ENCODE measurements around the gene AFDN. TPM values are rescaled to one million over a fixed set of nuclear protein-coding genes. Genes with fewer than 3 reads are reported as not detected.

Gene AFDN
- total RNA-seq, 1 experiment from 2014 or later = 11.9 TPM

DNA sequence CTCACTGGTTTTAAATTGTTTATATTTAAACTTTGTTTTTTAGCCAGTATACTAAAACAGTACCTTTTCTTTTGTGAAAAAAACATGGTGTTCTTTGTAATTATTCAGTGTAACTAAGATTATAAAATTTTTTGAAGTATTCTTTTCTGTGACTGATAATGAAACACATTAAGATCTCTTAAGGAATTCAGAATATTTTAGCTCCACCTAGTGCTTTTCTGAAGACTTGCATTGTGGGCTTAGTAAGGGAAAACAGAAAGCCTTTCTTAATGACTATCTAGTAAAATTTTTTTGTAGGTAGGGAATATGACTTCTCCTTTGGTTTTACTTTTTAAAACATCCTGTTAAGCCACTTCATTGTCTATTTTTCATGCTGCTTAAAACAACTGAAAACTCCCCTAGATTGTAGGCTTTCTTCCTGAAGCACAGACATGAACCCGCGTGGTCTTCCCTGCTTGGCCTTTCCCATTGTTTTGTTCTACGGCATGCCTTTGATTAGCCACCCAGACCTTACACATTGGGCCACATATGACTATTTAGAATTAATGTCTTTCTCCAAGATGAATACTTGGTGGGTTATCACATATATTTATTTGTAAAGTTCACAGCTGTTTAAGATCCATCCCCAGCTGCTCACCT, 72.1 kb downstream of the AFDN start:
- DNase-seq (ENCODE audit: low spot score) = peak; percentile 53
- in situ Hi-C loops (cut with HindIII; ENCODE audit: low sequenced_read_pairs) = no loop called here

DNA sequence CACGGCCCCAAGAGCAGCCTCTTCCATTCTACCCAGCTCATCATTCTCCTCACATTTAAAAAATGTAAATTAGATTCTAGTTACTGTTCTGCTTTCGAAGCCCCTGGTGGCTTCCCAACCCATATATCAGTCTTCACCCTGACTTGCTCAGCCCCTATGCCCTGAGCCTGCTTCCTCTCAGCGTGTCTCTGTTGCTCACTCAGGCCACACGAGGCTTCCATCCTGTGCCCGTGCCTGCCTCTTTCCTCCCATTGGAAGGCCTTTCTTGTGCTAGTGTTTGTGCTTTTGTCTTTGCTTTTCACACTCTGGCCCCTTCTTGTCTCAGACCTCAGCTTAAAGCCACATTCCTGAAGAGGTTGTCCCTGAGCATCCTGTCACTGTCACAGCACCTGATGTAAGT, 78.1 kb downstream of the AFDN start:
- in situ Hi-C loops (cut with HindIII; ENCODE audit: low sequenced_read_pairs) = no loop called here
- no peak for DNase-seq (ENCODE audit: low spot score)

DNA sequence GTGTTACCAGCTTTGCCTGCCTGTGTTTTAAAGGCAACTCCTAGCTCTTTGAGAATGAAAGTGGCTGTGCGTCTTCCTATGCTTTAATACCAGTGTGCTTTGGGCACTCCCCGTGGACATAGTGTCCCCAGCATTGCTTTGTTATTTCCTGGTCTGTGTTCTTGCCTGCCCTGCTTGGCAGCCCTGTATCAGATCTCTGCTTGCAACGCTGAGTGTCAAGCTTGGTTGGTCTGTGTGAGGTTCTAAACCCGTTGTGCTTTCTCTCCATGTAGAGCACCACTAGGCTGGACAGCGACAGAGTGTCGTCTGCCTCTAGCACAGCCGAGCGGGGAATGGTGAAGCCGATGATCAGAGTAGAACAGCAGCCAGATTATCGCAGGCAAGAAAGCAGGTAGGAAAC, 80.2 kb downstream of the AFDN start:
- in situ Hi-C loops (cut with HindIII; ENCODE audit: low sequenced_read_pairs) = no loop called here
- DNase-seq (ENCODE audit: low spot score) = peak; percentile 82

DNA sequence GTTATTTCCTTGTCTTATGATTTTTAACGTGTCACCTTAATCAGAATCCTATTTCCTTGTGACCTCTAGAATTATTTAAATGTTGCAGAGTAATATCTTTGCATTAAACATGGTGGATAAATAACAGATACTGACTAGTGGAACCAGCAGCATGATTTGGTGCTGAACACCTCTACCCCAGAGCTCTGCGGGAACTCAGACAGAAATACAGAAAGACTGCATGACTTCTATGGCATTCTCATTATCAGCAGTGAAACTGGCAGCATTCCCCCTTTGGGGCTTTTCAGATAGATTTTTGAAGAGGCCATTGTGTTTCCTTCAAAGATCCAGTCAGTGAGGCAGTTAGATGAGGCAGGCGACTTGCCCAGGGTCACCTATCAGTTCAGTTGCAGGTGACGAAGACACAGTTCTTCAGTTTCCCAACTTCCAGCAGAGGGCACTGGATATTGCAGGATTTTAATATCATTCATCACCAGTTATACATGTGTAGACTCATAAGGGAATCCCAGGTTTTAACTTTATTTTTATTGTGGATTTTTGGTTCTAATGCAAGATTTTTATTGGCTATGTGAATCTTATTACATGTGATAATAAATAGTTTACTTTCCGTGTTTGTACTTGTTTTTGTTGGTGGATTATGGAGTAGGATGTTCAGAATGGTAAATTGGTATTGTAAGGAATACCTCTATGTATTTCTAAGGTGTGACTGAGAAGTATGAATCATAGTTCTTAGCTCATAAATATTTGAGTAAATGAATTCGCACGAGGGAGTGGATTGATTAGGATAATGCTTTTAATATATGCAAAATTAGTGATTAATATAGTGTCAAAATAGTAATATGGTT, 81.3 kb downstream of the AFDN start:
- in situ Hi-C loops (cut with HindIII; ENCODE audit: low sequenced_read_pairs) = no loop called here
- DNase-seq (ENCODE audit: low spot score) = peak; percentile 67

DNA sequence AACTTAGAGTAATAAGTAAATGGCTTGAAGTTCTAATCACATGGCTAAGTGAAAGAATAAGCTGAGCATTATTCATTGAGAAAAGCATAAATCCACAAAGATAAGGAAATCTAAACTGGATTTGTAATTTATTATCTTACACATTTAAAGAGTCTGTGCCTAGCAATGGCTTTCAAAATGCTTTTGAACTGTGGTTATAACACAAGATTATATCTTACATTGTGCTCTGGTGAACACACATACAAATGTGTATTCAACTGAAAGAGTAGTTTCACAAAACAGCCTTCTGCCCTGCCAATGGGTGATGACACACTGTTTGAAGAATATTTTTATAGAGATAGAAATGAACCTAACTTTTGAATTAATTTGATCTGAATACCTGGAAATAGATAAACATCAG, 83.3 kb downstream of the AFDN start:
- in situ Hi-C loops (cut with HindIII; ENCODE audit: low sequenced_read_pairs) = no loop called here
- DNase-seq (ENCODE audit: low spot score) = no peak

DNA sequence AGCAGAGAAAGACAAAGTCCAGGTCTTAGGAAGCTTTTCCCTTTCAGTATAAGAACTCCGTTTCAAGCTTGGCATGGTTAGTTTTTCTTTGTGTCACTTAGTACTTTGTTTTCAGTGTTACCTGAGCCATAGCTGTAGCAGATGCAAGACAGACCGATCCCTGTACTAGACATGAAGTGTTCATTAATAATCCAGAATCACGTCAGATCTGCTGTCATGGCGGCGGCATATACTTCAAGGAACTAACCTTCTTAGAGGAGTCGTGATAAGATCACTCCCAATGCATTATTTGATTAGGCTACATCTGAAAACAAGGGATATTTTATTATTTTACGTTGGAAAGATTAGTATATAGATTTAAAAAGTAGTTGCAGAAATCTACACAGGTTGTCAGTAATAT, 83.9 kb downstream of the AFDN start:
- in situ Hi-C loops (cut with HindIII; ENCODE audit: low sequenced_read_pairs) = no loop called here
- no peak for DNase-seq (ENCODE audit: low spot score)

DNA sequence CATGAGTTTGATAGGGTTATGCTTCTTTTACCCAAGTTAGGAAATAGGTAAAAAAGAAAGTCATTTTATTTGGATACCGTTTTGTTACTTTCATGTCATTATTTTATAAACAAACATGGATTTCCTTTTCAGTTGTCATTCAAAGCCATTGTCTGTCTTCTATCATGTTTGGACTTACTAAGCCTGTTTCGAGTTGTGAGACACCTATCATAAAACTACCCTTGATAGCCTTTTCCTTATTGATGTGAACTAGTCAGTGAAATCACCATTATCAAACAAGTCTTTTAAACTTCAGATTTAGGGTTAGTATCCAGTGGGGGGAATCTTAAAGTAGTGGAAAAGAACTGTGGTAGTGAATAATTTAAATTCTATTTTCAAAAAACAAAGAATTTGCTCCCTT, 85.8 kb downstream of the AFDN start:
- in situ Hi-C loops (cut with HindIII; ENCODE audit: low sequenced_read_pairs) = no loop called here
- DNase-seq (ENCODE audit: low spot score) = no peak

DNA sequence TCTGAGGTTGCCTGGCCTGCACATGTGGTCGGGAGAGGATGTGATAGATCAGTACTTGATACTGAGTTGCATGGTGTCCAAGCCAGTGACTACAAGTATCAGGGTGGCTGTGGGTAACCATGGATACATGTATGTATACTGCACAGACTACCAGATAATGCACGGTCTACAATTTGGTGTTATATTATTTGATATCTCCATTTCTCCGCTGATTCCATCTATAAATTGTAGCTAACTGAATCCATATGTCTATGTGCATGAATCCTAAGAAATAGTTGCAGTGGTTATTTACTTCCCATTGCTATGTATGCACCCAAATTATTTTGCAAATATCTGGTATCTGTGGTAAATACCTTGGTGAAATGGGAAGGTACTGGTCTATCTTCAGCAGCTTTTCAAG, 87.0 kb downstream of the AFDN start:
- no peak for DNase-seq (ENCODE audit: low spot score)
- in situ Hi-C loops (cut with HindIII; ENCODE audit: low sequenced_read_pairs) = no loop called here

DNA sequence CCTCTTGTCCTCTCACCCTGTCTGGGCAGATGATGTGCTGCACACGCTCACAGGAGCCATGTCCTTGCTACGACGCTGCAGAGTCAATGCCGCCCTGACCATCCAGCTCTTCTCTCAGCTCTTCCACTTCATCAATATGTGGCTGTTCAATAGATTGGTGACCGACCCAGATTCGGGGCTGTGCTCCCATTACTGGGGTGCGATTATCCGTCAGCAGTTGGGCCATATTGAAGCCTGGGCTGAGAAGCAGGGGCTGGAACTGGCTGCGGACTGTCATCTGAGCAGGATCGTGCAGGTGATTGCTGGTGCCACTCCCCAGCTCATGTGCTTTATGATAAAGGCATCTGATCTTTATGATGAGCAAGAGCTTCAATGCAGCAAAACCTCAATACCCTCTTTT, 88.4 kb downstream of the AFDN start:
- in situ Hi-C loops (cut with HindIII; ENCODE audit: low sequenced_read_pairs) = no loop called here
- DNase-seq (ENCODE audit: low spot score) = no peak

DNA sequence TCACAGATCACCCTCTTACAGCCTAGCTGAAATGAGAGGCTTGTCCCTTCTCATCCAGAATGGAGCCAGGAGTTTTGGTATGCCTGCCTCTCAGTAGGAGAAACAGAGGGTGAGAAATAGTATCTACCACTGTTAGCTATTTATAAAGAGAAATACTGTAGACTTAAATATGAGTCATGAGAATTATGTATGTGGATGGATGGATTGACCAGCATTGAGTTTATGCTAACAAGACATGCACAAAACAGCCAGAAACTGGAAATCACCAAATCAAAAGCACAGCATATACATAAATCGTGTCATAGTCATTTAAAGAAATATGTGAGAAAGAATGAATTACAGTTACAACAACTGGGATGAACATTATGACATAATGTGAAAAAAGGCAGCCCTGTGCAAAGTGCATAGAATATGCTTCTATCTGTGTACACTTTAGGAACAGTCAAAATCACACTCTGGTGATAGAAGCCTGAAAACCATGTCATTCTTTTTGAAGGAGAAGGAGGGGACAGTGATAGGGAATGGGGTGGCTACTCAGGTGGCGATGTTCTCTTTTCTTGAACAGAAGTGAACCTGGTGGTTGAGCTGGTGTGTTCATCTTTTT, 90.9 kb downstream of the AFDN start:
- in situ Hi-C loops (cut with HindIII; ENCODE audit: low sequenced_read_pairs) = no loop called here
- no peak for DNase-seq (ENCODE audit: low spot score)

DNA sequence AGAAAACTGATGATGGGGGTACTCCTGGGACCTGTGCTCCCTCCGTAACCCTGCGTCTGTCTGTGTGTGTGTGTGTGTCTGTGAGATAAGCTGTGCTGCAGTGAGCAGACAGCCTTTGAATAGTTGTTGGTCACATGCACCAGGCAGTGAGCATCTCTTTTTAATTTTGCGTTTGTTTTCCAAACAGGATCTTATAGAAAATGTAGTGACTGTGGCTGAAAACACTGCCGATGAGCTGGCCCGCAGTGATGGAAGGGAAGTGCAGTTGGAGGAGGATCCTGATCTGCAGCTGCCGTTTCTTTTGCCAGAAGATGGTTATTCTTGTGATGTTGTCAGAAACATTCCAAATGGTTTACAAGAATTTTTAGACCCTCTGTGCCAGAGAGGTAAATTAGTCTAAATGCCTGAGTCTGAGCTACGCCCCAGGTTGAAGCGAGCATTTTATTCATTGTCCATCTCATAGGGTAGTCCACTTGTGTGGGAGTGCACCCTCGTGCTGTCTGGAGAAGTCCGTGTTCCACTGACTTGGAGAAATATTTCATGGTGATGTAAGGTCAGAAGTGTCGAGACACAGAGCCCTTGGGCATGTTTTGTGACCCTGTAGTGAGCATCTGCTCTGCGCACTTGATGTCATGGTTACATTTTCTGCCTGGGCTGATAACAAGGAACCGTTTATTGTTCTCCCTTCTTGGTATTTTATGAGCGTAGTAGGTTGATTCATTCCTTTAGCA, 92.0 kb downstream of the AFDN start:
- in situ Hi-C loops (cut with HindIII; ENCODE audit: low sequenced_read_pairs) = no loop called here

DNA sequence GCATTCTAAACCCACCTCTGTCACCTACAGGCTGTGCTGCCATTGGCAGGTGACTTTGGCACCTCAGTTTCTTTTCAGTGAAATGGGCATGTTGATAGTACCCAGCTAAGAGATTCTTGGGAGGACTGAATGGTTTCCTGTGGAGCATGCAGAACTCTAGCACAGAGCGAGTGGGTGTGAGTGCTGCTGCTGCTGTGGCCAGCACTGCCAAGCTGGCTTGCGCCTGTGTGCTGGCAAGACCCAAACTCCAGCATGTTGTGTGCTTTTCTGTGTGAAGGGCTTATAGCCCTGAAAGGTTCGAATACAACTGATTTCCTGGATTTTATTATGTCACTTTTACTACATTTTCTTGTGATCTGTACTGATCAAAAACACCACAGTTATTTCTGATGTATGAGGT, 92.6 kb downstream of the AFDN start:
- in situ Hi-C loops (cut with HindIII; ENCODE audit: low sequenced_read_pairs) = no loop called here
- DNase-seq (ENCODE audit: low spot score) = no peak

More for the DNA sequence above, 92.0 kb downstream of the AFDN start:
- DNase-seq (ENCODE audit: low spot score) = no peak

DNA sequence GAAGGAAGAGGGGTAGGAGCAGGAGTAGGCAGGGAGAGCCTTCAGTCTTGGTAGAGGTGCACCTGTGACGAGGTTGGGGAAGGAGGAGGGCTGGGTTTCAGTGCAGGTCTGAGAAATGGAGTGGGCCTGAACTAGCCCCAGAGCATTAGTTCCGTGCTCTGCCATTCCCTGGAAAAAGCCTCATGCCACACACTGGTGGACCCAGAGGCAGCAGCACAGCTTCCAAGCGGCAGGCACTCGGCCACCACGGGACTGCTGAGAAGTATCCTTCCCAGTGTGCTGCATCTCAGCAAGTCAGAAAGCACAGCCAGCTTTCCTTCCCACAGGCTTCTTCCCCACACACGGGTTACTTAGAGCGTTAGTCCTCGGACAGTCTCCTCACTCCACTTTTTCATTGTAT, 93.5 kb downstream of the AFDN start:
- in situ Hi-C loops (cut with HindIII; ENCODE audit: low sequenced_read_pairs) = no loop called here

DNA sequence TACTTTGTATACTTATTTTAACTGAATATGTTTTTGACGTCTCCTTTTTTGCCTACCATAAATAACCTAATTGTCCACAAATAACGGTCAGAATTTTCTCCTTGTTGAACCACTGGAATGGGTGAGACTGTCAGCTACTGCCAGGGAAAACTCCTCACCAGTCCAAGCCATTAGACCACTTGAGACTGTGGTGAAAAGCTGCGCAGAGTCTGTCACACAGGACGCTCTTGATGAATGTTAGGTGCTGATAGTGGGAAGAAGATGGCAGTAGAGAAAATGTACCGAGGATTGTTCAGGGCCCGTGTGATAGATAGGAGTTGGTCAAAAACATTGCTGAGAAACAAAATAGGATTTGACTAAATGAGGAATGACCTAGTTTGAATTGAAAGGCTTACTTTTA, 95.1 kb downstream of the AFDN start:
- in situ Hi-C loops (cut with HindIII; ENCODE audit: low sequenced_read_pairs) = no loop called here
- DNase-seq (ENCODE audit: low spot score) = no peak

More for the DNA sequence above, 93.5 kb downstream of the AFDN start:
- no peak for DNase-seq (ENCODE audit: low spot score)

DNA sequence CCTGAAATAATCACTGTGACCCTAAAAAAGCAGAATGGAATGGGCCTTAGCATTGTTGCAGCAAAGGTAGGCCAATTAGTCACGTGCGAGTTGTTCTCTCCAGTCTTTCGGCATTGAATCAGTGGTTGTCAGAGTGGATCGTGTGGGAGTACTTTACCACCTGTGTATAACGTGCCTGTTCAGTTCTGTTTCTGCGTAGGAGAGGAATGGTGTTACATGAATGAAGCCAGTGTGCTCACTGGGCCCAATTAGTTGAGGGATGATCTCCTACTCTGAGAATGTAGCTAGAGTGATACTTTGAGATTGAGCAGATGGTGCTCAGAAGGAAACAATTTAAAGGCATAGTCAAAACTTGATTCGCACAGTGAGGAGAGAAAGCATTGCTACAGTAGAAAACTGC, 98.3 kb downstream of the AFDN start:
- in situ Hi-C loops (cut with HindIII; ENCODE audit: low sequenced_read_pairs) = no loop called here
- DNase-seq (ENCODE audit: low spot score) = no peak

DNA sequence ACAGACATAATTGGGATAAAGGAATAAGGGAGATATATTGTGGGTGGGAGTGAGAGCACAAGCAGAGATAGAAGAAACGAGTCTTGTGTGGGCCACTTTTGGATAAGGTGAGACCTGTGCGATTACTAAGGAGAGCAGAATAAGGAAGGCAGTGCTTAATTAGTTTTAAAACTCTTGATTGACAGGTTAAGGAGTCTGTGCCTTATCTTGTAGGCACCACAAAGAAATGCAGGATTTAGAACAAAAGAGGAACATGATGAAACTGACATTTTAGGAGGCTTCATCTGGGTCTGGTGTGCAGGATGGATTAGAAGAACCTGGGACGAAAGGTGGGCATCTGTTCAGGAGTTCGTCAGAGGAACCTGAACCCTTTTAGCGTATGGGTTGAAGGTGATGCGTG, 100.5 kb downstream of the AFDN start:
- in situ Hi-C loops (cut with HindIII; ENCODE audit: low sequenced_read_pairs) = no loop called here
- no peak for DNase-seq (ENCODE audit: low spot score)

DNA sequence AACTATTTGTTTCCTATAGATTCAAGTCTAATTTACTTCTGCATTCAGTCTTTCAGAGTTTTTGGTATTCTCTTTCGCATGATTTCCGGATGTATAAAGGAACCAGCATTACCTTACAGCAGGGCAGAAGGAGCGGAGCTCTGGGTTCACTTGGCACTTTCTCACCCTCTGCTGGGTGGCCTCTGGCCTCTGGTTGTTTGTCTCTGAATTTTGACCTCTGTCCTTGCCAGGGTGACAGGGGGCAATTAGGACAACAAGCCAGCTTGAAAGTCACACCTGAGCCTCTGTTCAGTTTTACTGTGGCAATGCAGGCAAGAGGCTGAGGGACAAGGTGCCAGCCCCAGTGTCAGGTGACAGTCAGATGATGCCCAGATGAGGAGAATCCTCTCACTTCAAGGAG, 101.4 kb downstream of the AFDN start:
- in situ Hi-C loops (cut with HindIII; ENCODE audit: low sequenced_read_pairs) = no loop called here

DNA sequence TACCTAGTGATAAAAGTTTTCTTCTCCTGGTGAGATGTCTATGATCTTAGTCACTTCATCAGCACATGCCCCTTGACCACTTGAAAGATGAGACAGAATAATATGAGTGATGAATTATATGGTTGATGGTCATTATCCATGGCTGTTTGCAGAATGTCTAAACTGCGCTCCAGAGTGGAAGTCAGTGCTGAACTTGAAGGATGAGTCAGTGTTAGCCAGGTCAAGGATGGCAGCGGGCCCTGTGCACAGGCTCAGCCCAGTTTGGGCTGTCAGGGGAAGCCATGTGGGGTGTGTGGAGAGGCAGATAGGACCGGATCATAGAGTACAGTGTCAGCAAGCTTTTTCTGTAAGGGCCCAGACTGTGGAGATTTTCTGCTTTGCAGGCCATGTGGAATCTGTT, 103.6 kb downstream of the AFDN start:
- DNase-seq (ENCODE audit: low spot score) = no peak
- in situ Hi-C loops (cut with HindIII; ENCODE audit: low sequenced_read_pairs) = no loop called here

More for the DNA sequence above, 101.4 kb downstream of the AFDN start:
- no peak for DNase-seq (ENCODE audit: low spot score)

DNA sequence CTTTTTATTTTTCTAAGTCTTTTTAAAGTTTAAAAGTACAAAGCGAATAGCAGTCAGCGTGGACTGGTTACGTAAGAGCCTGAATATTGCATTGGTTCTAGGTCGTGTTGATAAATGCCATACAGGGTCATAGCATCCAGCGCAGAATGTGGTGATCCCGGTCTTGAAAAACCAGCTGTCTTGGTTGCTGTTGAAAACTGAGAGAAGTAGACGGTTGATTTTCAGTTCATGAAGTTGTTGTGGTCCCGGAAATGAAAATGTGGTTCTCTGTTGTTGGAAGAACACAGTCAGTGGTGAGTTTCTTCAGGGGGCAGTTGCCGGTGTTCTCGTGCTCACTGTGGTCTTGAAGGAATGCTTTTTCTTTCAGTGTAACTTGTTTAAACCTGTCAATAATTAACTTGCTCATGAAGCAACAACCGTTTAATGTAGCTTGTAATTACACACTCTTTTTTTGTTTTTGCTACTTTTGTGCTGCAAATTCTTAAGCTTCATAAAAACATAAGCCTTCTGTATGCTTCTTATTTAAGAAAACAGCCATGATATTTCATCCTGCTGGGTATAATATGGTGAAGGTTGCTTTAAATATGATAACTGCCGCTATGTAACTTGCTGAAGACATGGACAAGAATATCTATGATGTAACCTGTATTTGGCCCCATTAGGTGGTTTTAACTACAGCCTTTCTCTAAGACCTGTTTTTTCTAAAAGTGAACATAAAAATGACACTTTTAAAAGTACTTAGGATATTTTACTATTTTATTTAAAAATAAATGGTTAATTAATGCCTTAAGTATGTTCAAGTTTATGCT, 106.0 kb downstream of the AFDN start:
- in situ Hi-C loops (cut with HindIII; ENCODE audit: low sequenced_read_pairs) = no loop called here
- DNase-seq (ENCODE audit: low spot score) = no peak

Data from G401 (cell line).